ENCODE data around the gene PCCA. TPM values are rescaled to one million over a fixed set of nuclear protein-coding genes. Genes with fewer than 3 reads are reported as not detected.

The PCCA gene
- total and polyA plus RNA-seq, 2 experiments from 2014 or later, result 41.9 to 46.6 TPM

DNA sequence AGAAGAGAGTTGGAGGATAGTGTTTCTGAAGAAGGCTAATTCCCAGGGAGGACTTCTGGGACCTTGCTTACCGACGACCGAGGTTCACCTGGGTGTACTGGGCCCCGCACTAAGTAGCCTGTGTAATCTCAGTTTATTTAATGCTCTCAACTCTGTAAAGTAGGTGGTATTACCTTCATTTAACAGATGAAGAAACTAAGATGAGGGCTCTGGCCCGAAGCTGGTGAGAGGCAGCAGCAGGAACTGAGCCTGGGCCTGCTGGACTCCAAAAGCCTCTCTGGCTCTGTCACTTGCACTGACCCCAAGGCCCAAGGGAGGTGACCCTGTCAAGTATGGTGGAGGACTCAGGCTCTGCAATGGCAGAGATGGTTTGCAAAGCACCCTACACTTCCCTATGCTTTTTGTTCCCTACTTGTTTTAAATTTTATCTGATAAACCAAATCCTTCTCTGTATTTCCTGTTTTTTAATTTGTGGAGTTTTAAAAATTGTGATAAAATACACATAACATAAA is 449.1 kb downstream of the PCCA start:
- Mint-ChIP-seq H3K4me3 (no peak overlapping the region), H3K27ac (no peak overlapping the region), H3K9me3 (no peaks in the 10 kb centered on the region), H3K27me3 (ENCODE audit: insufficient read depth, low read depth, poor library complexity) (peaks cover 10% of the 10 kb centered on the region), H3K4me1 (peaks cover 22% of the 10 kb centered on the region), H3K36me3 (ENCODE audit: low read depth) (no peaks in the 10 kb centered on the region)
- ATAC-seq, result no peak
- H3K36me3 ChIP-seq (ENCODE audit: insufficient read depth), result no peaks in the 10 kb centered on the region
- TF ChIP-seq EZH2phosphoT487 (IDR thresholded peaks at IDR 0.05; ENCODE audit: unreplicated experiment) (no peak), NANOG (IDR thresholded peaks at IDR 0.05; ENCODE audit: borderline replicate concordance) (no peak), ETS1 (IDR thresholded peaks at IDR 0.05) (no peak), EZH2 (IDR thresholded peaks at IDR 0.05; ENCODE audit: low read depth, unreplicated experiment) (no peak), ZNF114 (CRISPR knock-in tag; IDR thresholded peaks at IDR 0.05) (no peak), CREB1 (CRISPR knock-in tag; IDR thresholded peaks at IDR 0.05; ENCODE audit: low read depth) (no peak), ZNF331 (CRISPR knock-in tag; IDR thresholded peaks at IDR 0.05; ENCODE audit: low read depth) (no peak), STAT1 (IDR thresholded peaks at IDR 0.05; ENCODE audit: unreplicated experiment) (no peak), JUNB (IDR thresholded peaks at IDR 0.05; ENCODE audit: unreplicated experiment) (no peak)
- TF ChIP-seq, protein P1, sequence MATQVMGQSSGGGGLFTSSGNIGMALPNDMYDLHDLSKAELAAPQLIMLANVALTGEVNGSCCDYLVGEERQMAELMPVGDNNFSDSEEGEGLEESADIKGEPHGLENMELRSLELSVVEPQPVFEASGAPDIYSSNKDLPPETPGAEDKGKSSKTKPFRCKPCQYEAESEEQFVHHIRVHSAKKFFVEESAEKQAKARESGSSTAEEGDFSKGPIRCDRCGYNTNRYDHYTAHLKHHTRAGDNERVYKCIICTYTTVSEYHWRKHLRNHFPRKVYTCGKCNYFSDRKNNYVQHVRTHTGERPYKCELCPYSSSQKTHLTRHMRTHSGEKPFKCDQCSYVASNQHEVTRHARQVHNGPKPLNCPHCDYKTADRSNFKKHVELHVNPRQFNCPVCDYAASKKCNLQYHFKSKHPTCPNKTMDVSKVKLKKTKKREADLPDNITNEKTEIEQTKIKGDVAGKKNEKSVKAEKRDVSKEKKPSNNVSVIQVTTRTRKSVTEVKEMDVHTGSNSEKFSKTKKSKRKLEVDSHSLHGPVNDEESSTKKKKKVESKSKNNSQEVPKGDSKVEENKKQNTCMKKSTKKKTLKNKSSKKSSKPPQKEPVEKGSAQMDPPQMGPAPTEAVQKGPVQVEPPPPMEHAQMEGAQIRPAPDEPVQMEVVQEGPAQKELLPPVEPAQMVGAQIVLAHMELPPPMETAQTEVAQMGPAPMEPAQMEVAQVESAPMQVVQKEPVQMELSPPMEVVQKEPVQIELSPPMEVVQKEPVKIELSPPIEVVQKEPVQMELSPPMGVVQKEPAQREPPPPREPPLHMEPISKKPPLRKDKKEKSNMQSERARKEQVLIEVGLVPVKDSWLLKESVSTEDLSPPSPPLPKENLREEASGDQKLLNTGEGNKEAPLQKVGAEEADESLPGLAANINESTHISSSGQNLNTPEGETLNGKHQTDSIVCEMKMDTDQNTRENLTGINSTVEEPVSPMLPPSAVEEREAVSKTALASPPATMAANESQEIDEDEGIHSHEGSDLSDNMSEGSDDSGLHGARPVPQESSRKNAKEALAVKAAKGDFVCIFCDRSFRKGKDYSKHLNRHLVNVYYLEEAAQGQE (IDR thresholded peaks at IDR 0.05; ENCODE audit: unreplicated experiment), result no peak
- TF ChIP-seq, protein P2, sequence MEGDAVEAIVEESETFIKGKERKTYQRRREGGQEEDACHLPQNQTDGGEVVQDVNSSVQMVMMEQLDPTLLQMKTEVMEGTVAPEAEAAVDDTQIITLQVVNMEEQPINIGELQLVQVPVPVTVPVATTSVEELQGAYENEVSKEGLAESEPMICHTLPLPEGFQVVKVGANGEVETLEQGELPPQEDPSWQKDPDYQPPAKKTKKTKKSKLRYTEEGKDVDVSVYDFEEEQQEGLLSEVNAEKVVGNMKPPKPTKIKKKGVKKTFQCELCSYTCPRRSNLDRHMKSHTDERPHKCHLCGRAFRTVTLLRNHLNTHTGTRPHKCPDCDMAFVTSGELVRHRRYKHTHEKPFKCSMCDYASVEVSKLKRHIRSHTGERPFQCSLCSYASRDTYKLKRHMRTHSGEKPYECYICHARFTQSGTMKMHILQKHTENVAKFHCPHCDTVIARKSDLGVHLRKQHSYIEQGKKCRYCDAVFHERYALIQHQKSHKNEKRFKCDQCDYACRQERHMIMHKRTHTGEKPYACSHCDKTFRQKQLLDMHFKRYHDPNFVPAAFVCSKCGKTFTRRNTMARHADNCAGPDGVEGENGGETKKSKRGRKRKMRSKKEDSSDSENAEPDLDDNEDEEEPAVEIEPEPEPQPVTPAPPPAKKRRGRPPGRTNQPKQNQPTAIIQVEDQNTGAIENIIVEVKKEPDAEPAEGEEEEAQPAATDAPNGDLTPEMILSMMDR (conservative IDR thresholded peaks at IDR 0.05; ENCODE audit: low read depth in 2 of 2), result no peak
- TF ChIP-seq, protein P3, sequence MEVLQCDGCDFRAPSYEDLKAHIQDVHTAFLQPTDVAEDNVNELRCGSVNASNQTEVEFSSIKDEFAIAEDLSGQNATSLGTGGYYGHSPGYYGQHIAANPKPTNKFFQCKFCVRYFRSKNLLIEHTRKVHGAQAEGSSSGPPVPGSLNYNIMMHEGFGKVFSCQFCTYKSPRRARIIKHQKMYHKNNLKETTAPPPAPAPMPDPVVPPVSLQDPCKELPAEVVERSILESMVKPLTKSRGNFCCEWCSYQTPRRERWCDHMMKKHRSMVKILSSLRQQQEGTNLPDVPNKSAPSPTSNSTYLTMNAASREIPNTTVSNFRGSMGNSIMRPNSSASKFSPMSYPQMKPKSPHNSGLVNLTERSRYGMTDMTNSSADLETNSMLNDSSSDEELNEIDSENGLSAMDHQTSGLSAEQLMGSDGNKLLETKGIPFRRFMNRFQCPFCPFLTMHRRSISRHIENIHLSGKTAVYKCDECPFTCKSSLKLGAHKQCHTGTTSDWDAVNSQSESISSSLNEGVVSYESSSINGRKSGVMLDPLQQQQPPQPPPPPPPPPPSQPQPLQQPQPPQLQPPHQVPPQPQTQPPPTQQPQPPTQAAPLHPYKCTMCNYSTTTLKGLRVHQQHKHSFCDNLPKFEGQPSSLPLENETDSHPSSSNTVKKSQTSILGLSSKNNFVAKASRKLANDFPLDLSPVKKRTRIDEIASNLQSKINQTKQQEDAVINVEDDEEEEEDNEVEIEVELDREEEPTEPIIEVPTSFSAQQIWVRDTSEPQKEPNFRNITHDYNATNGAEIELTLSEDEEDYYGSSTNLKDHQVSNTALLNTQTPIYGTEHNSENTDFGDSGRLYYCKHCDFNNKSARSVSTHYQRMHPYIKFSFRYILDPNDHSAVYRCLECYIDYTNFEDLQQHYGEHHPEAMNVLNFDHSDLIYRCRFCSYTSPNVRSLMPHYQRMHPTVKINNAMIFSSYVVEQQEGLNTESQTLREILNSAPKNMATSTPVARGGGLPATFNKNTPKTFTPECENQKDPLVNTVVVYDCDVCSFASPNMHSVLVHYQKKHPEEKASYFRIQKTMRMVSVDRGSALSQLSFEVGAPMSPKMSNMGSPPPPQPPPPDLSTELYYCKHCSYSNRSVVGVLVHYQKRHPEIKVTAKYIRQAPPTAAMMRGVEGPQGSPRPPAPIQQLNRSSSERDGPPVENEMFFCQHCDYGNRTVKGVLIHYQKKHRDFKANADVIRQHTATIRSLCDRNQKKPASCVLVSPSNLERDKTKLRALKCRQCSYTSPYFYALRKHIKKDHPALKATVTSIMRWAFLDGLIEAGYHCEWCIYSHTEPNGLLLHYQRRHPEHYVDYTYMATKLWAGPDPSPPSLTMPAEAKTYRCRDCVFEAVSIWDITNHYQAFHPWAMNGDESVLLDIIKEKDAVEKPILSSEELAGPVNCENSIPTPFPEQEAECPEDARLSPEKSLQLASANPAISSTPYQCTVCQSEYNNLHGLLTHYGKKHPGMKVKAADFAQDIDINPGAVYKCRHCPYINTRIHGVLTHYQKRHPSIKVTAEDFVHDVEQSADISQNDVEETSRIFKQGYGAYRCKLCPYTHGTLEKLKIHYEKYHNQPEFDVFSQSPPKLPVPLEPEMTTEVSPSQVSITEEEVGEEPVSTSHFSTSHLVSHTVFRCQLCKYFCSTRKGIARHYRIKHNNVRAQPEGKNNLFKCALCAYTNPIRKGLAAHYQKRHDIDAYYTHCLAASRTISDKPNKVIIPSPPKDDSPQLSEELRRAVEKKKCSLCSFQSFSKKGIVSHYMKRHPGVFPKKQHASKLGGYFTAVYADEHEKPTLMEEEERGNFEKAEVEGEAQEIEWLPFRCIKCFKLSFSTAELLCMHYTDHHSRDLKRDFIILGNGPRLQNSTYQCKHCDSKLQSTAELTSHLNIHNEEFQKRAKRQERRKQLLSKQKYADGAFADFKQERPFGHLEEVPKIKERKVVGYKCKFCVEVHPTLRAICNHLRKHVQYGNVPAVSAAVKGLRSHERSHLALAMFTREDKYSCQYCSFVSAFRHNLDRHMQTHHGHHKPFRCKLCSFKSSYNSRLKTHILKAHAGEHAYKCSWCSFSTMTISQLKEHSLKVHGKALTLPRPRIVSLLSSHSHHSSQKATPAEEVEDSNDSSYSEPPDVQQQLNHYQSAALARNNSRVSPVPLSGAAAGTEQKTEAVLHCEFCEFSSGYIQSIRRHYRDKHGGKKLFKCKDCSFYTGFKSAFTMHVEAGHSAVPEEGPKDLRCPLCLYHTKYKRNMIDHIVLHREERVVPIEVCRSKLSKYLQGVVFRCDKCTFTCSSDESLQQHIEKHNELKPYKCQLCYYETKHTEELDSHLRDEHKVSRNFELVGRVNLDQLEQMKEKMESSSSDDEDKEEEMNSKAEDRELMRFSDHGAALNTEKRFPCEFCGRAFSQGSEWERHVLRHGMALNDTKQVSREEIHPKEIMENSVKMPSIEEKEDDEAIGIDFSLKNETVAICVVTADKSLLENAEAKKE (CRISPR knock-in tag; IDR thresholded peaks at IDR 0.05), result no peak
- no peaks in the 10 kb centered on the region for H4K20me1 ChIP-seq (replicated peaks; ENCODE audit: insufficient read depth)
- H3K9me2 ChIP-seq (ENCODE audit: insufficient read depth), result no peaks in the 10 kb centered on the region
- no peak for DNase-seq (ENCODE audit: low spot score)
- 0 out of 2 replicates have a peak, but pooled peaks cover 6% of the 10 kb centered on the region for H3F3A ChIP-seq (replicated peaks; ENCODE audit: low read depth)
- no peaks in the 10 kb centered on the region for H3K79me2 ChIP-seq (replicated peaks; ENCODE audit: insufficient read depth)
- H2AFZ ChIP-seq, result no peak overlapping the region
- no peak overlapping the region for H3K4me3 ChIP-seq
- no peaks in the 10 kb centered on the region for H3K27me3 ChIP-seq (ENCODE audit: insufficient read depth)
- H3K4me1 ChIP-seq (ENCODE audit: insufficient read depth), result no peaks in the 10 kb centered on the region; the same call in 1 of the 2 replicates
- no peak overlapping the region for H3K27ac ChIP-seq (ENCODE audit: low read depth)
- H3K4me2 ChIP-seq, result no peak overlapping the region

Data from GM23338 (cell line).